Caco-2 (cell line): ENCODE measurements around the gene AFP. TPM values are rescaled to one million over a fixed set of nuclear protein-coding genes. Genes with fewer than 3 reads are reported as not detected.

Source experiments
- BruUV-seq: library from RNA; stranded (reverse); fragments of 400-500 nt; replicated peaks from 2 replicates; lab custom pipeline; 2021; lab: Mats Ljungman, UMichigan
- CTCF ChIA-PET: fragments of 300-600 bp; sonication (Branson Sonifier 250); formaldehyde crosslinking; loops from one replicate; lab custom pipeline; 2022; ENCODE audit warnings: antibody characterized with exemption; lab: Charles Lee
- POLR2A ChIA-PET: fragments of 300-600 bp; sonication (Branson Sonifier 250); formaldehyde crosslinking; loops from one replicate; lab custom pipeline; 2022; ENCODE audit warnings: antibody characterized with exemption; lab: Charles Lee
- DNase-seq, 2 experiments: peaks; one replicate each; pipeline versions ENCODE4 v3.0.0 to v3.0.0-alpha.2; 2020 to 2022
- H3K27me3 ChIP-seq: replicated peaks from 2 replicates; pipeline ENCODE4 v1.6.0; 2011; ENCODE audit warnings: low read length; ENCODE audit not compliant: control insufficient read depth, insufficient read depth
- H3K36me3 ChIP-seq: 2 replicates; pipeline ENCODE4 v1.5.1; 2011; ENCODE audit warnings: low read length; ENCODE audit not compliant: control insufficient read depth, insufficient read depth
- H3K4me1 ChIP-seq: fragments of 250-450 bp; sonication (Bioruptor Pico); 2 replicates; pipeline ENCODE4 v1.5.1; 2020; ENCODE audit warnings: mild to moderate bottlenecking
- H3K4me3 ChIP-seq: 2 replicates; pipeline ENCODE4 v1.5.1; 2011; ENCODE audit warnings: low read depth, mild to moderate bottlenecking, control low read depth, low read length
- H3K9me3 ChIP-seq: fragments of 250-450 bp; sonication (Bioruptor Pico); 2 replicates; pipeline ENCODE4 v1.5.1; 2020; ENCODE audit warnings: mild to moderate bottlenecking, moderate library complexity
- H3K27ac Mint-ChIP-seq: one replicate; pipeline ENCODE4 v1.8.0; 2022; ENCODE audit warnings: mixed read lengths; ENCODE audit not compliant: unreplicated experiment
- H3K27me3 Mint-ChIP-seq: one replicate; pipeline ENCODE4 v1.8.0; 2022; ENCODE audit warnings: mixed read lengths; ENCODE audit not compliant: insufficient read depth, unreplicated experiment
- H3K36me3 Mint-ChIP-seq: one replicate; pipeline ENCODE4 v1.8.0; 2022; ENCODE audit warnings: mild to moderate bottlenecking, mixed read lengths; ENCODE audit not compliant: insufficient read depth, unreplicated experiment
- H3K4me1 Mint-ChIP-seq: one replicate; pipeline ENCODE4 v1.8.0; 2022; ENCODE audit warnings: low read depth, mixed read lengths; ENCODE audit not compliant: unreplicated experiment
- H3K4me3 Mint-ChIP-seq: one replicate; pipeline ENCODE4 v1.8.0; 2022; ENCODE audit warnings: mild to moderate bottlenecking, moderate library complexity, mixed read lengths; ENCODE audit not compliant: unreplicated experiment
- H3K9me3 Mint-ChIP-seq: one replicate; pipeline ENCODE4 v1.8.0; 2022; ENCODE audit warnings: mixed read lengths; ENCODE audit not compliant: unreplicated experiment
- intact Hi-C: fragments of 100-400 bp; cut with micrococcal nuclease; formaldehyde crosslinking; loops from one replicate; pipeline ENCODE4 v1.10.0; 2022; ENCODE audit not compliant: unreplicated experiment
- total RNA-seq: library from RNA; stranded (reverse); gene quantifications from 2 replicates; pipeline ENCODE4 v1.2.3, GENCODE V29; 2022
- TF ChIP-seq, protein P1 (sequence below), 2 experiments: fragments of 200-600 bp in 1 of 2; IDR thresholded peaks; 1 replicate in 1 of 2; 2 replicates in 1 of 2; pipeline versions ENCODE4 v1.5.1 to v1.8.0; 2011 to 2022; ENCODE audit warnings: antibody characterized with exemption in 1 of 2, control low read depth in 1 of 2, inconsistent platforms in 1 of 2, low read depth in 1 of 2, low read length in 1 of 2, mild to moderate bottlenecking in 1 of 2, moderate library complexity in 1 of 2; ENCODE audit not compliant: insufficient read depth in 1 of 2, severe bottlenecking in 1 of 2, unreplicated experiment in 1 of 2

The AFP gene
- total RNA-seq, 1 experiment from 2014 or later: 158 TPM

DNA sequence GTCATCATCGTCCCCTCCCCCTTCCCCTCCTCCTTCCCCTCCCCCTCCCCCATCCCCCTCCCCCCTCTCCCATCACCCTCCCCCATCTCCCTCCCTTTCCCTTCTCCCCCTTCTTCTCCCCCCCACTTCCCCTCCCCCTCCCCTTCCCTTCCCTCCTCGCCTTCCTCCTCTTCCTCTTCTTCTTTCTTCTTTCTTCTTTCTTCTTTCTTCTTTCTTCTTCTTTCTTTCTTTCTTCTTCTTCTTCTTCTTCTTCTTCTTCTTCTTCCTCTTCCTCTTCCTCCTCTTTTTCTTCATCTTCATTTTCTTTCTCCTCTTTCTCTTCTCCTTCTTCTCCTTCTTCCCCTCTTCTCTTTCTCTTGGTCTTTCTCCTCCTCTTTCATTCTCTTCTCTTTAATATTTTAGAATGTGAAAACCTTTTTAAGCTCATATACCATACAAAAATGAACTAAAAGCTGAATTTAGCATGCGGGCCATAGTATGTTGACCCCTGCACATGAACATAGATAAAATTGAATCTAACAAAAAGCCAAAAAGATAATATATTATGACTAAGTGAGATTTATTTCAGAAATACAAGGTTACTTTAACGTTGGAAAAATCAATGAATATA lies 25.0 kb downstream of the AFP start:
- Histone ChIP-seq H3K4me3 (no peak overlapping the region), H3K36me3 (no peaks in the 10 kb centered on the region; the same call in 1 of the 2 replicates), H3K27me3 (no peaks in the 10 kb centered on the region), H3K4me1 (no peaks in the 10 kb centered on the region), H3K9me3 (no peaks in the 10 kb centered on the region)
- Mint-ChIP-seq H3K9me3 (peaks cover 35% of the 10 kb centered on the region), H3K27me3 (no peaks in the 10 kb centered on the region), H3K36me3 (no peaks in the 10 kb centered on the region), H3K27ac (no peak overlapping the region), H3K4me3 (no peak overlapping the region), H3K4me1 (peaks cover 8% of the 10 kb centered on the region)
- CTCF ChIA-PET: no interaction called here
- POLR2A ChIA-PET: no interaction called here
- TF ChIP-seq, protein P1, sequence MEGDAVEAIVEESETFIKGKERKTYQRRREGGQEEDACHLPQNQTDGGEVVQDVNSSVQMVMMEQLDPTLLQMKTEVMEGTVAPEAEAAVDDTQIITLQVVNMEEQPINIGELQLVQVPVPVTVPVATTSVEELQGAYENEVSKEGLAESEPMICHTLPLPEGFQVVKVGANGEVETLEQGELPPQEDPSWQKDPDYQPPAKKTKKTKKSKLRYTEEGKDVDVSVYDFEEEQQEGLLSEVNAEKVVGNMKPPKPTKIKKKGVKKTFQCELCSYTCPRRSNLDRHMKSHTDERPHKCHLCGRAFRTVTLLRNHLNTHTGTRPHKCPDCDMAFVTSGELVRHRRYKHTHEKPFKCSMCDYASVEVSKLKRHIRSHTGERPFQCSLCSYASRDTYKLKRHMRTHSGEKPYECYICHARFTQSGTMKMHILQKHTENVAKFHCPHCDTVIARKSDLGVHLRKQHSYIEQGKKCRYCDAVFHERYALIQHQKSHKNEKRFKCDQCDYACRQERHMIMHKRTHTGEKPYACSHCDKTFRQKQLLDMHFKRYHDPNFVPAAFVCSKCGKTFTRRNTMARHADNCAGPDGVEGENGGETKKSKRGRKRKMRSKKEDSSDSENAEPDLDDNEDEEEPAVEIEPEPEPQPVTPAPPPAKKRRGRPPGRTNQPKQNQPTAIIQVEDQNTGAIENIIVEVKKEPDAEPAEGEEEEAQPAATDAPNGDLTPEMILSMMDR (IDR thresholded peaks at IDR 0.05; ENCODE audit: insufficient read depth in 1 of 2, low read depth in 1 of 2, low read length in 1 of 2, severe bottlenecking in 1 of 2, unreplicated experiment in 1 of 2): no peak
- BruUV-seq: no TSS peak
- no peak for DNase-seq
- intact Hi-C loops: no loop called here

DNA sequence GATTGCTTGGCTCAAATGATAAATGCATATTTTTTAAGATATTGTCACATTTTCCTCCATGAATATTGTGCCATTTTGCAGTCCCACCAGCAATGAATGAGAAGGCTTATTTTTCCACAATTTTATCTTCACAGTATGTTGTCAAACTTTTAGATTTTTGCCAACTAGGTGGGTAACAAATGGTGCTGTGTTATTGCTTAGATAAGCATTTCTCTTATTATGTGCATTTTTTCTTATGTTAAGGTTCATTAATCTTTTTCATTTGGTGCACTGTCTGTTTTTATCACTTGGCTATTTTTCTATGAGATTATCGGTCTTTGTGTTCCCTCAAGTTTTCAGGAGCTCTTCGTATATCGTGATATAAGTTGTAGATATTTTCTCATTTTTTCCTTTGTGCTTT lies 32.1 kb downstream of the AFP start:
- CTCF ChIA-PET: no interaction called here
- no peak overlapping the region for H3K4me3 ChIP-seq
- Mint-ChIP-seq H3K4me1 (no peaks in the 10 kb centered on the region), H3K27me3 (peaks cover 2% of the 10 kb centered on the region), H3K9me3 (peaks cover 22% of the 10 kb centered on the region), H3K4me3 (no peak overlapping the region), H3K27ac (no peak overlapping the region), H3K36me3 (no peaks in the 10 kb centered on the region)
- no peaks in the 10 kb centered on the region for H3K36me3 ChIP-seq
- DNase-seq: no peak
- H3K9me3 ChIP-seq: peaks cover 12% of the 10 kb centered on the region; the same call in 1 of the 2 replicates
- intact Hi-C loops: no loop called here
- POLR2A ChIA-PET: no interaction called here
- no peaks in the 10 kb centered on the region for H3K27me3 ChIP-seq
- BruUV-seq: no TSS peak
- no peaks in the 10 kb centered on the region for H3K4me1 ChIP-seq
- TF ChIP-seq, protein P1 (IDR thresholded peaks at IDR 0.05; ENCODE audit: insufficient read depth in 1 of 2, low read depth in 1 of 2, low read length in 1 of 2, severe bottlenecking in 1 of 2, unreplicated experiment in 1 of 2): no peak

DNA sequence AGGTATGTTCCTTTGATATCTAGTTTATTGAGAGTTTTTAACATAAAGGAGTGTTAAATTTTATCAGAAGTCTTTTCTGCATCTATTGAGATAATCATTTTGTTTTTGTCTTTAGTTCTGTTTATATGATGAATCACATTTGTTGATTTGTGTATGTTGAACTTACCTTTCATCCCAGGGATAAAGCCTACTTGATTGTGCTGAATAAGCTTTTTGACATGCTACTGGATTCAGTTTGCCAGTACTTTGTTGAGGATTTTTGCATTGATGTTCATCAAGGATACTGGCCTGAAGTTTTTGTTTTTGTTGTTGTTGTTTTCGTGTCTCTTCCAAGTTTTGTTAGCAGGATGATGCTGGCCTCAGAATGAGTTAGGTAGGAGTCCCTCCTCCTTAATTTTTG lies 34.7 kb downstream of the AFP start:
- peaks cover 21% of the 10 kb centered on the region for H3K9me3 ChIP-seq
- Mint-ChIP-seq H3K4me3 (no peak overlapping the region), H3K27me3 (peaks cover 2% of the 10 kb centered on the region), H3K27ac (no peak overlapping the region), H3K4me1 (no peaks in the 10 kb centered on the region), H3K9me3 (peaks cover 34% of the 10 kb centered on the region), H3K36me3 (no peaks in the 10 kb centered on the region)
- no peak overlapping the region for H3K4me3 ChIP-seq
- ChIA-PET POLR2A (no interaction called here), CTCF (no interaction called here)
- no peaks in the 10 kb centered on the region for H3K27me3 ChIP-seq
- TF ChIP-seq, protein P1 (IDR thresholded peaks at IDR 0.05; ENCODE audit: insufficient read depth in 1 of 2, low read depth in 1 of 2, low read length in 1 of 2, severe bottlenecking in 1 of 2, unreplicated experiment in 1 of 2): no peak
- H3K36me3 ChIP-seq: no peaks in the 10 kb centered on the region; the same call in 1 of the 2 replicates
- intact Hi-C loops: no loop called here
- no peak for DNase-seq
- no TSS peak for BruUV-seq
- H3K4me1 ChIP-seq: no peaks in the 10 kb centered on the region
